G401 (cell line): Measurements from ENCODE around the gene DNLZ. TPM values are rescaled to one million over a fixed set of nuclear protein-coding genes. Genes with fewer than 3 reads are reported as not detected.

Source experiments
- DNase-seq: peaks from one replicate; pipeline ENCODE4 v3.0.0-alpha.2; 2015; ENCODE audit warnings: low spot score
- in situ Hi-C: cut with HindIII; loops from 2 replicates; pipeline ENCODE4 v1.10.0; 2016; ENCODE audit warnings: low sequenced_read_pairs, mixed read lengths
- total RNA-seq: library from RNA; depleted of rRNA; stranded (reverse); fragments of >200 nt; shearing (Covaris generic); gene quantifications from 2 replicates; pipeline ENCODE4 v1.2.3, GENCODE V29; 2014

DNLZ gene
- total RNA-seq, 1 experiment from 2014 or later, result 34.2 TPM

DNA sequence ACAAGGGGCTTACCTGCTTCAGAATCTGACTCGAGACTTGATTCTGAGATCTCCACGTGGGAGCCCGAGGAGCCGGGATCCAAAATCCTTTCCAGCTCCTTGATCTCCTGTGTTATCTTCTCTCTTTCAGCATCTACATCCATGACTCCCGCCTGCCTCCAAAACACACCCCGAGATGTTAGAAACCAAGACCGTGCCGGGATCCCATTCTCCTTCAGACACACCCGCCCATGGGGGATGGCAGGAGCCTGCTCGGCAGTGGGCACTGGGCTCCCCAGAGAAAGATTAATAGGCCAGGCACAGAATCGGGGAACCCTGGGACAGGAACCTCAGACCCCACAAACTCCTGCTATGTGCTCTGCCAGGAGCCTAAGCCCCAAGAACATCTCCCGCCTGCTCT lies 34.7 kb upstream of the DNLZ start:
- no peak for DNase-seq
- in situ Hi-C loops, result no loop called here

- no peak for DNase-seq
- in situ Hi-C loops, result no loop called here
These were observed 34.1 kb upstream of the DNLZ start for GRCh38 chr9:136397643-136398042.

DNA sequence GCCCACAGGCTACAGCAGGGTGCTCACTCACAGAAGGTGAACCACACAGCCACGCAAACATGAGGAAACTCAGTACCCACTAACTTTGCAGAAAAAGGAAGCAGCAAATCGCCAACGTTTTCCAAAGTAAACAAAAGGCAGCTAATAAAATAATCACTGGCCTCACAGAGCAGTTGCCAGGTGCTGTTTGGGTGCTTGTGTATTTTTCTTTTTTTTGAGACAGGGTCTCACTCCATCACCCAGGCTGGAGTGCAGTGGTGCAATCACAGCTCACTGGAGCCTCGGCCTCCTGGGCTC lies 32.6 kb upstream of the DNLZ start:
- in situ Hi-C loops, result no loop called here
- no peak for DNase-seq

DNA sequence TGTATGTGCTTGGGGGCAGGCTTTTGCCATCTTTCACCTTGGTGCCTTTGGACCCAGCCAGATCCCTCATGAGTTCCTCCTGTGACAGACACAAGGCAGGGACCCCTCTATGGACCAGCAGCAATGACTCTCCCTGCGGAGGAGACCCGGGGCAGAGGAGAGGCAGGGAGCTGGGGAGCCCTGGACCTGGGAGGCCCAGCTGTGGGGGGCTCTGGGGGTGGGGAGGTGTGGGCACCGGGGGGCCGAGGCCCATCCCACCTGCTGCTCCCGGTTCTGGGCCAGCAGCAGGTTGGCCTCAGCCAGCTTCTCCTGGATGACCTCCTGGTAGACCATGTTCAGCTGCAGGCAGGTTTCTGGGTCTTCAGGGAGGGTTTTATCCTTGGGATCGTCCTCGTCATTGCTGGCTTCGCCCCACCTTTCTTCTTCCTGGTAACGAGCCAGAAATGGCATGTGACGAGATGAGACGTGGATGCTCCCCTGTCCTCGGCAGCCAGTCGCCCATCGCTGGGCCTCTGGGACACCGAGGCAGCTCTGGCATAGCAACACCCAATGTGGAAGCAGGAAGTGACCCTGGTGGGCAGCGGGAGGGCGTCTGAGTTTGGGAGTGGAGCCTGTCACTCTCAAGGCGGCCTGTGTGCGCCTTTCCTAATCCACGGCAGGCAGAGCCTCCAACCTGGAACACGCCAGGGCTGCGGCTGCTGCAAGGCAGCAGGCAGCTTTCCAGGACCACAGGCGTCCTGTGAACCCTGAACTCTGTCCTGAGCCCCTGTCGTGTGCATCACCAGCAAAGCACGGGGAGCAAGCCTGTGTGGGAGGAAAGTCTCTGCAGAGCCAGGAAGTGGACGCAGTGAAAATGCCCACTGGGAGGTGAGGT lies 32.0 kb upstream of the DNLZ start:
- DNase-seq, result no peak
- in situ Hi-C loops, result no loop called here

DNA sequence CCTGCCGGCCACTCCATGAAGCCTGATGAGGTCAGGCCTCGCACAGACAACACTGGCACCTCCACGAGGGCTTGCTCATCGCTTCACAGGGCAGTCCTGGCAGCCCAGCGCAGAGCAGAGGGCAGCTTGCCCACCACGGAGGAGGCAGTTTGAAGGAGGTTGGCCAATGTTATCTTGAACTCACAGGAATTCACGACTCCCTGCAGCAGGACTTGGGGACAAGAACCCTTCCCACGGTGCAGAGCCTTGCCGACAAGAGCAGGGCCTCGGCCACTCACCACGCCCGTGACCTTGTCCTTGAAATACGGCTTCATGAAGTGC lies 31.4 kb upstream of the DNLZ start:
- DNase-seq, result no peak
- in situ Hi-C loops, result no loop called here

DNA sequence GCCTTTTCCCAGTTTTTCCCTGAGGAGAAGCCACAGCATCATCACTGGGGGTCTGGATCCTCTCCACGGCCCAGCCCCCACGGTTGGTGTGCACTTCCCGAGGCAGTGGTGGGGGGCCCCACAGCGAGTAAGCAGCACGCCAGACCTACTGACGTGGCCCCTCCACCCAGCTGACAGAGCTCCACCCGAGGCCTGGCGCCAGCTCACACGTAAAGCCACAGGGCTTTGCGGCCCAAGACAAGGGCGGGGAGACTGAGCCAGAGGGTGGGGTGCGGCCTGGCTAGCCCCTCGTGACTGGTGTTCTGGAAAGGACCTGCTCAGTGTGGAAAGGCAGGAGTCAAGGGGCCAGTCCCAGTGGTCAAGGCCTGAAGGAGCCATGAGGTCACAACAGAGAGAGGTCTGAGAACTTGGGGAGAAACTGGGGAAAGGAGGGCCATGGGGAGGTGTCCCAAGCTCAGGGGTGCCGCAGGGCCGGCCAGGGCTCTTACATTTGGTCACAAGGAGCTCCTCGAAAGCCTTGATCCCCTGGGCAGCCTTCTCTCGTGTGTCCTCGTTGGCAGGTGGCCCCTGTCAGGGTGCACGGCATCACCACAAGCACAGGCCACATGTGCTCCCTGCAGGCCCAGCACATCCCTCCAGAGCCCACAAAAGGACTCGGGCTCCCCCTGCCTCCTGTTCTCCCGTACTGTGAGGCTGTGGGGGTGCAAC lies 30.9 kb upstream of the DNLZ start:
- in situ Hi-C loops, result no loop called here
- DNase-seq, result no peak

DNA sequence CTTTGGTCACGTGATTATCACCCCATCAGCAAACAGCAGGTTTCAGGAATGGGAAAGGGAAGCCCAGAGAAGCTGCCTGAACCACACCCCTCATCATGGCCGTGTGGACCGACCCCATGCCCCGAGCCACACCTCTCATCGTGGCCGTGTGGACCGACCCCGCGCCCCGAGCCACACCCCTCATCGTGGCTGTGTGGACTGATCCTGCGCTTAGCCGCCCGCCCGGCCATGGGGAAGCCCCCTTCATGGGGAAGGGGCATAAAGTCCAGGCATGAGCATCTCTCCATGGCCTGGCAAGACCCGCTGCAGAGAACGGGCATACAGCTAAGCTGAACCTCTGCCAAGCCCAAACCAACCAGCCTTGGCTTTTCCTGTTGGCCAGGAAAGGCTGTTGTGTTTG lies 30.0 kb upstream of the DNLZ start:
- in situ Hi-C loops, result no loop called here
- no peak for DNase-seq

DNA sequence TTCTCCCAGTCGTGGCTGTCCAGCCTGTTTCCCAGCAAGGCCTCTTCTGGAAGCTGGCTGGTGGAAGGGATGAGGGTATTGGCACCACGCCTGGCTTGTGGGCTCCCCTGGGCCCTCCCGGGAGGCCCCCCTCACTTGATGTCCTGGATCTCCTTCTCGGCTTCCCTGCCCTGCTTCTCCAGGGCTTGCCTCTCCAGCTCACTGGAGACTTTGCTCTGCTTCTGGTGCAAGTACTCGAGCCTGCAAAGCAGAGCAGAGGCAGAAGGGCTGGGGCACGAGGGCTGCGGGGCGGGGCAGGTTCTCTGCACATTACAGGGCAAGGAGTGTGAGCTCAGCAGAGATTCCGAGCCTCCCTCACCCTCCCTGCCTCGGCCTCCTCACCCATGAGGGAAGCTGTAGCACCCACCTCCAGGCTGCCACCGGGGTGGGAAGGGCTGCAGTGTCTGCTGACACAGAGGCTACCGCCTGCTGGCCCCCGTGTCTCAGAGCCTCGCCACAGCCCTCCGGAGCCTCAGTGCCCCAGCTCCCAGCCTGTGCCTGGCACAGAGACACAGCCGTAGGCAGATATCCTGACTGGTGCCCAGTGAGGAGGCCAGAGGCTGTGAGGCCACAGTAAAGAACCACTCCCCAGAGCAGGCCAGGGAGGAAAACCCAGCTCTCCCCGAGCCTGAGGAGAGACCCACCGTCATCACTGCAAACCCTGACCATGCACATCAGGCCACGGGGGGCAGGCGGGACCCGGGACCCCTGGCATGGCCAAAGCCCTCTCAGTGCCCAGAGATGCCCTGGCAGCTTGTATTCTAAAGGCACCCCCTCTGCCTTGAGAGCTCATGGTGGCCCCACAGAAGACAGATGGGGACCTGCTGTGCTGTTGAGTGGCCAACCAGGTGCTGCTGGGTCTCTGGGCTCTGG lies 29.2 kb upstream of the DNLZ start:
- no peak for DNase-seq
- in situ Hi-C loops, result no loop called here

DNA sequence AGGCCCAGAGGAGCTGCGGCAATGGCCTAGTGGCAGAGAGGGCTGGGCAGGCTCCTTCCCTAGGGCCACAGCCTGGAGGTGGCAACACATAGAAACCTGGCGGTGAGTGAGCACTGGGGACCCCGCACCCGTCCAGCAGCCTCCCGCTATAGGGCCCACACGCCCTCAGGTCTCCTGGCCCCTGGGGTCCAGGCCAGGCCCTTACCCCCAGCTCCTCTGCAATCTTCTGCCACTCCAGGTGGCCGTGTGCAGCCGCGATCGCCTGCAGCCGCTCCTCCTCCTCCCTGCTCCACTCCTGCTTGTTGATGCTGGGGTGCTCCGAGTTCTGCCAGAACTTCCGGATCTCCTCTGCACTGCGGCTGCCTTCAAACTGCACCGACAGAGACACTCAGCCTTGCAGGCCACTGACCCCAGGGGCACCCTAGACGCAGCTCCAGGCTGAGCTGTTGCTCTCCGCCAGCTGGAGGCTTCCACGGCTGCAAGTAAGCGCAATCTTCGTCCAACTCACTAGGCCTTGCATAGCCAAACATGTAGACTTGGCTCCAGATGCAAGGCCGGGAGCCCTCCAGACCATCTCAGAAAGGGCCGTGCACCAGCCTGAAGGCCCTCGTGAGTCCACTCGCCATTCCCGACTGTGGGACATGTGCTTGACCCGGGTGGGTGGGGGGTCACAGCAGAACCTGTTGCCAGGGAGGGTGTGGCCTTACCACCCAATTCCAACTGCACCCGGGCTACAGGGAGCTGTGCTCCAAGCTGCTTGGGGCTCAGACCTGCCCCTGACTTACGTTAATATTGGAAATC lies 28.4 kb upstream of the DNLZ start:
- in situ Hi-C loops, result no loop called here

DNA sequence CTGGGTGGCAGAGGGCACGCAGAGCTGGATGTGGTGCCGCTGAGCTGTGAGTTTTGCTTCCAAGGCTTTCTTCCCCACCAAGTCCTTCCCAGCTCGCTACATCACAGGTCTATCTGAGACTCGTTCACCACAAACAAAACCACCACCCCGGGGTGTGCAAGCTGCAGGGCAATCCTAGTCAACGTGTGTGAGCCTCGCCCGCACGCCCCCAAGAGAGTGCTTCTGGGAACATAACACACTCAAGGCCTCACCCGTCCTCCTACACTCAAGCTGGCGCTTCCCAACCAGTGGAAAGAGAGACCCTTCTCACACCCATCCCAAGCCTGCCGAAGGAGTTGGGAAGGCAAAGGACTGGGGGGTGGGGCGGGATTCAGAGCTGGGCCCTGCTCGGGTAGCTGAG lies 25.9 kb upstream of the DNLZ start:
- in situ Hi-C loops, result no loop called here
- no peak for DNase-seq

More for the DNA sequence above, 28.4 kb upstream of the DNLZ start:
- DNase-seq, result no peak

DNA sequence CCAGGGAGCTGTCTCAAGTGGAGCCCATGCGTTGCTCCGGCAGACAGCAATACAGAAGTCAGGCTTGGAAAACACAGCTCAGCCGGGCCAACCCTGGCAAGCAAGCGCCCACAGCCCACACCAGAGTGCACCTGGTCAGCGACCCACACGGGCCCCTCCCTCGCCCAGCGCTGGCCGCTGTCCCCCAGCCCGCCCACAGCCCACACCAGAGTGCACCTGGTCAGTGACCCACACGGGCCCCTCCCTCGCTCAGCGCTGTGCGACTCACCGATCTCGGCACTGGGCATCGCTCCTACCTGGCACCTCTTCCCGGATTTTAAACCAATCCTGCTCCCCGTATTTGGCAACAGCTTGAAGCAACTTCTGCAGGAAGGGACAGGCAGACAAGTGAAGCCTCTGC lies 23.7 kb upstream of the DNLZ start:
- no peak for DNase-seq
- in situ Hi-C loops, result no loop called here

GRCh38 chr9:136386018-136386417 lies 22.5 kb upstream of the DNLZ start:
- in situ Hi-C loops, result no loop called here
- DNase-seq, result no peak

DNA sequence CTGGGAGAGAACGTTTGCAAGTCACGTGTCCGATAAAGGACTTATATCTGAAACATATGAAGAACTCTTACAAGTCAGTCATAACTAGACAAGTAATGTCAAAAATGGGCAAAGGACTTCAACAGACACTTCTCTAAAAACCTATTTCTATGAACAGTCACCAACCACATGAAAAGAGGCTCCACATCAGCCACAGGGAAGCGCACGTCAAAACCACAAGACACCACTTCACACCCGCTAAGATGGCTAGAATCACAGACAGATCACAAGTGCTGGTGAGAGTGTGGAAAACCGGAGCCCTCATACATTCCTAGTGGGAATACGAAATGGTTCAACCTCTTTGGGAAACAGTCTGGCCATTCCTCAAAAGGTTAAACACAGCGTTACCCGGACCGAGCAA lies 21.5 kb upstream of the DNLZ start:
- in situ Hi-C loops, result no loop called here
- DNase-seq, result no peak

DNA sequence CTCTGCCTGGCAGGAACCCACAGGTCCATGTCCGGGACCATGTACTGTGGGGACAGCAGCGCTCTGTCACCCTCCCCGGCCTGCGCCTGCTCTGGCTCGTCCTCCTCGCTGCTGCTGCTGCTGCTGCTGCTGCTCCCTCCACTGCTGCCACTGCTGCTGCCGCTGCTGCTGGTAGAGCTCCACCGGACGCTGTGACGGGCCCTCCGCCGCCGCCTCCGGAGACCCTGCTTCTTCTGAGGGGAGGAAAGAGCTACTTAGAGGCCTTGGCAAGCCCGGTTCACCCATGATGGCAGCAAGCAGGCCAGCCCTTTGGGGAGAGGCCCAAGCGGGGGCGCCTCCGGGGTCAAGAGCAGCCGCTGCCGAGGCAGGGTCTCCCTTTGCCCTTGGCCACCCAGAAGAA lies 19.9 kb upstream of the DNLZ start:
- DNase-seq, result no peak
- in situ Hi-C loops, result no loop called here

DNA sequence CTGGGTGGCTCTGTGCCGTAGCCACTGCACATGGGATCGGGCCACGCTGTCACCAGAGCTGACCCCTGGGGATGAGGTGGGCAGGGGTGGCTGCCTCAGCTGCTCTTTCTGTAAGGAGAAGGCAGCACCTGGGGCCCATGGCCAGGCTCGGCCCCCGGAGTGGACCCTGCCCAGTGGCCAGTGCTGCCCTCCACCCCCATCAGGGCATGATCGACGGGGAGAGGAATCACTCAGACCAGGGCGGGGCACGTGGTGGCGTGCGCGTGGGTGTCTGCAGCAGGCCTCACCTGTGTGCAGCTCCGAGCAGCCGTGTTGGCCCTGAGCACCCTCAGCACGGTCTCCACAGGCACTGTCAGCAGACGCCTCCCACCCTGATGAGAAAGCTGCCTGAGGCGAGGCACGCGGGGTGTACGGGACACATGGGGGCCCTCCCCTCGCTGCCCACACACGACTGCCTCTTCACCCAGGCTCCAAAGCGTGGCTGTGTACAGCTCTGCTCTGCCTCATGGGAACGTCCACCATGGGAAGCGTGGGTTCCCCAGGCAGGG lies 18.5 kb upstream of the DNLZ start:
- in situ Hi-C loops, result no loop called here
- DNase-seq, result no peak

GRCh38 chr9:136381311-136381710 lies 17.8 kb upstream of the DNLZ start:
- in situ Hi-C loops, result no loop called here

DNA sequence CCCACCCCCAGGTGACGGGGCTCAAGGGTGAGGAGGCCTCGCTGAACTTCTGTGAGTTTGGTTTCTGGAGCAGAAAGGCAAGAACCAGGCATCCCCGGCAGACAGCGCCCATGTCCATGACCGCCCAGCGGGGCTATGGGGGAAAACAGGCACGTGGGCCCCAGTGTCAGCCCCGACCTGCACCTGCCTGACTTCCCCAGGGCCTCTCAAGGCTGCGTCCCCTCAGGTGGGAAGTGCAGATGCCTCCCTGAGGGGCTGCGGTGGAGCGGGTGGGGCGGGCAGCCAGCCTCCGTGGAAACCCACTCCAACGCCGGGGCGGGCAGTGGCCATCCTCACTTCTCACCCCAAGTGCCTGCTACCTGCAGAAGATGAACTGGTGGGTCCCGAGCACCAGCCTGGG lies 16.8 kb upstream of the DNLZ start:
- in situ Hi-C loops, result no loop called here
- no peak for DNase-seq

More at GRCh38 chr9:136381311-136381710, 17.8 kb upstream of the DNLZ start:
- no peak for DNase-seq

GRCh38 chr9:136379891-136380290 lies 16.3 kb upstream of the DNLZ start:
- in situ Hi-C loops, result no loop called here
- no peak for DNase-seq

DNA sequence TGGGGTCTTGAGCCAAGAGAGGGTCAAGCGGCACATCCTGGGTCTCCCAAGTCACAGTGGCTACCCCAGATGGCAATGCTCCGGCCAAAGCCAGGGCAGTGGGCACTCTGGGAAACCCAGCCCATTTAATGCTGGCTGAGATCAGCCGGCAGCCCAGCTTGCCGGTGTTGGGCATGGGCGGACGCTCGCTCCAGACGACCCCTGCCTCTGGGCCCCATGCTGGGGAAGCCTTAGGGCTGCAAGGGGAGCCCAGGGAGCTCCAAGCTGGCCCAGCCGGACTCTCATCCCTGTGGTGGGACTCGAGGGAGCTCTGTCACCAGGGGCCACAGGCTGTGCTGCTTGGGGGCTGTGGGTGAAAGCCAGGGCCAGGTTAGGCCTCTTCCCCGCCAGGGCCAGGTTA lies 15.9 kb upstream of the DNLZ start:
- in situ Hi-C loops, result no loop called here

More for the DNA sequence above, 15.9 kb upstream of the DNLZ start:
- no peak for DNase-seq
